NCI-H2107 (cell line): ENCODE measurements around the gene LRRTM3.

Source experiments
- DNase-seq: peaks from one replicate; lab custom pipeline; 2025; lab: John Stamatoyannopoulos, UW

Gene LRRTM3

DNA sequence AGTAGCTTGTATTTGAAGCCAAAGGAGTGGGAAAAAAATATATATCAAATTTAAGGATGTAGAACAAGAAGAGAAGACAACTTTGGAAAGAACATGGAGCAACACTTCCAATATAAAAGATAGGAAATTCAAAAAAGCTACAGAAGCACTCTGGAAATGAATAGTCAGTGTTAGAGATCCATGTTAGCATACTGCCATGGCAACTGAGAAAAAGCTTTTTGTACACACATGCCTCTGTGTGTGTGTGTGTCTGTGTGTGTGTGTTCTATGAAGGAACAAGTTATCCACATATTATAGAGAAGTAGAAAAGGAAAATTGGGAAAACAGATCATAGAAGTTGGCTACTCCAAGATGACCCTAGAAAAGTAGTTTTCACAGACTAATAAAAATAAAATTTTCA, 96.3 kb downstream of the LRRTM3 start:
- DNase-seq, result no peak

DNA sequence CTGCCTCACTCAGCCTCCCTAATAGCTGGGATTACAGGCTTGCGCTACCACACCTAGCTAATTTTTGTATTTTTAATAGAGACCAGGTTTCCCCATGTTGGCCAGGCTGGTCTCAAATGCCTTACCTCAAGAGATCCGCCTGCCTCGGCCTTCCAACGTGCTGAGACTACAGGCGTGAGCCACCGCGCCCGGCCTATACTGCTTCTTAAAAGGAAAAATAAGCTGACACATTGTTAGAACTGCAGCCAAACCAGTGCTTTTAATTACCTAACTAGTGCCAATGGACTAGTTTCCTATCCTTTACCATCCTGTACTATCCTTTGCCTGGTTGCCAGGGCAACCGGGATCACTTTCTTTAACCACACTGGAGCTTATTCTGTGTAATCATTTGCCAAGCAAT, 108.0 kb downstream of the LRRTM3 start:
- DNase-seq, result no peak

GRCh38 chr10:67036808-67037207, 111.0 kb downstream of the LRRTM3 start:
- DNase-seq, result no peak

GRCh38 chr10:67043041-67043440, 117.2 kb downstream of the LRRTM3 start:
- DNase-seq, result no peak

GRCh38 chr10:67045404-67045803, 119.6 kb downstream of the LRRTM3 start:
- DNase-seq, result no peak

DNA sequence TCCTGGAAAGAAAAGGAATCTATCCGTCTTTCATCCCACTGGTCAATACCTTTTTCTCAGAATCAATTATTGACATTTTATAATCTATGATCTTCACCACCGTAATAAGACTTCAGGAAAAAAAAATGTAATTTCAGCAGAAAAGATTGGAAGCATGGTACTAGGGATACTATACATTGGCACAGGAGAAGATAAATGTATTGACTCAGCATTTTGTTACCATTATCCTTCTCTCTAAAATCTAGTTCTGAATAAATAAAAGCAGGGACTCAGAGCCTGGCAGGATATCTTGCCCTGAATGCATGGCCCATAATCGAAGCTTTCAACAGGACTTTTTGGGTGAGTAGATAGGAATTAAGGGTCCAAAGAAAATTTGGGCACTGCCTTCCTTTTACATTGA, 120.7 kb downstream of the LRRTM3 start:
- DNase-seq, result no peak

DNA sequence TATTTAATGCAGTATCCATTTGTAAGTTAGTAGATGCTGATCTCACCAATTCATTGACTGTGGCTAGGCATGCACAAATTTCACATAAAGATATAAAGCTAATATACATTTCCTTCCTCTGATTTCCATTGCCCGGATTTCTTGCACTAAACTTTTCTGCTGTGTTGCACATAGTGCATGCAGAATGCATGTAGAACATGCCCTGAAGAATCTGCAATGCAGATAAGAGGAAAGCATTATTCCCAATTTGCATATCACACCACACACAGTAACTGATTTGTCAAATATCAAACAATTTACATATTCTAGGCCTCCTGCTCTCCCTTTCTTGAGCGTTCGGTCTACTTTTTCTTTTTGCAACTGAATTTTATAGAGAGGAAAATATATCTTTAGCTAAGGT, 124.2 kb downstream of the LRRTM3 start:
- DNase-seq, result no peak

GRCh38 chr10:67050415-67050814, 124.6 kb downstream of the LRRTM3 start:
- DNase-seq, result no peak

DNA sequence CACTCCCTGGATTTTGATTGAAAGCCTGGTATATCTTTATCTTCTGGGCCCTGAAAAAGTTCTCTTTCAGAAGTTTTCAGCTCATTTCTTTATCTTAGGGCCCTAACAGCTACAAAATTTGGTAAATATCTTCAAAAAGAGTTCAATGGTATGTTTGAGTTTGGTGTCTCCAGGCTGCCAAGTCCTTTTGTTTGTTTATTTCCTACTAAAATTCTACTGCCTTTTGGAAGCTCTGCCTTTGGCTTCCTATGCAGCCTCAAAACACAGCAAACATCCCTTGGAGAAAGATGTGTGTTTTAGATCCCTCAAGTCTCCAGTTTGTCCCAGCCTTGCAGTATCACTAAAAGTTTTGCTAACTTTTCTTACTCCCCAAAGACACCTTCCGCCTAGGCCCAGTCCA, 146.8 kb downstream of the LRRTM3 start:
- no peak for DNase-seq

GRCh38 chr10:67075491-67075971, 149.7 kb downstream of the LRRTM3 start:
- DNase-seq, result no peak

- DNase-seq, result no peak
These were observed 150.3 kb downstream of the LRRTM3 start for GRCh38 chr10:67076144-67076543.

DNA sequence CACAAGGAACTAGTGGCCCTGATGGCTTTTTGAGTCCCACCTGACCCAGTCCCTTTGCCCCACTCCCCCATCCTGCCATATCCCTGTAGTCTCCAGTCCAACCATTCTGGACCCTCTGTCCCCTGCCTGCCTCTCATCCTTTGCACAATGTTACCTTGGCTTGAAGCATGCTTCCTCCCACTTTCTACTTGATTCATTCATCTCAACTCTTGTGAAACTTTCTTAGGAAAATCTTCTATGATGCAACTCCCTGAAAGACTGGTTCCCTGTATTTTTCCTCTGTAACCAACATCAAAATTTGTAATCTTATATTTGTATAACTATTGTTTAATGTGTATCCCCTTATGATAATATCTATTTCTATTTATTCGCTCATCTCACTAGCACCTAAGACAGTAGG, 151.5 kb downstream of the LRRTM3 start:
- DNase-seq, result no peak

DNA sequence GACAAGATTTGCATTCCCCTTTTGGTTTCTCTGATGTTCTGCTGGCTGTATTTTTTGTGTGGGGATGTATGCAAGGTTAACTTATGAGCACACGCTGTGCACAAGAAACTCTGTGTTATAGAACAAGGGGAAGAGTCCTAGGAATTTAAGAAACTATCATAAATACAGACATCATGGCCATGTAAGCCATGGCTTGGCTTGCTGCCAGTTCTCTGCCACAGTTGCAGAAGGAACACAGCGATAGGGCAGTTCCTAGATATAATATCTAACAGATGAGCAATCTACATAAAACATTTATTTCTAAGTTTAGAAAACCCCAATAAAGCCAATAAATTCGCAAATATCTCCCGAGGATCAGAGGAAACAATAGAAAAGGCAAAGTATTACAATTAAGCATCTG, 153.3 kb downstream of the LRRTM3 start:
- no peak for DNase-seq

GRCh38 chr10:67086327-67087134, 160.7 kb downstream of the LRRTM3 start:
- DNase-seq, result no peak

- DNase-seq, result no peak
These were observed 161.2 kb downstream of the LRRTM3 start for GRCh38 chr10:67087135-67087425.

DNA sequence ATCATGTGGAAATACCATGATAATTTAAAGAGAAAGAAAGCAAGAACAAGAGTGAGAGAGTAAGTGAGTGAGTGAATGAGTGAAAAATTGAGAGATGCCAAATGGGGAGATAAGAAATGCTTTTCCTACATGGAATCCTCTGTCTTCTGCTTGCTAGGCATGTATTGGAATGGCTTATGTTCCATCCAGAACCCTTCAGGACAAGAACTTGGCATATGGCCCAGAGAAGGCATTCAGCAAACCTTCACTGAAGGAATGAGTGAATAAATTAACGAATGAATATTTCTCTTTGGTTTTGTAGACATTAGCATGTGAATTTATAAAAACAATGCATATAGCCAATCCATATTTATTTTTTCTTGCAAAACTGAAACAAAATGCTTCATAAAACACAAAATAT, 162.2 kb downstream of the LRRTM3 start:
- no peak for DNase-seq

DNA sequence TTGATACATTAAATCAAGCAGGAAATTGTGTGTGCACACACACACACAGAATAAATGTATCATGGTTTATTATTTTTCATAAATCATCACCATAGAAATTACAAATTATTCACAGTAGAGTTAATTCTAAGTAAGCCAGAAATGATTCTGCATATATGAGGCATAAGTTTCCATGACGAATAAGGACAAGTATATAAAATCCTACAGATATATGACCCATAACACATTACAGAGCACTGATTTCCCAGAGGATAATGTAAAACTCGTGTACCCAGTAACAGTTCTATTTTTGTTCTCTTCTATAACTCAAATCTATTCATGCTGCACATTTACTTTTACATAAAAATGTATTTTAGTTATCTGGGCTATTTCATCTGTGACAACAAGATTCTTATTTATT, 169.7 kb downstream of the LRRTM3 start:
- no peak for DNase-seq

DNA sequence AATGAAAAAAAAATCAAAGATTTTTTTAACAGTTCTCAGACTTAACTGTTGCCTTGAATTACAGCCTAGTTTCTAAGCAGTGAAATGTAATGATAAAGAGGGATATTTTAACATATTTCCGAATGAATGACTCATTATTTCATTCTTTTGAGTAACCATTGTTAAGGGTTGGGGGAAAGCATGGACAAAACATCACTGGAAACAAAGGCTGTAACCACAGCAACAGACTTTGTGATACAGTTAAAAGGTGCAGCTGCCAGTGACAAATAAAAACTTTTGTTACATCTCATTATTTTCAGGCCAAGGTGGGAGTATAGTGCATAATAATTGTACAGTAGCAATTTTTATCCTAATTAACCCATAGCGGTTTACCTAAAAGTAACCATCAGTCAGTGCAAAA, 172.6 kb downstream of the LRRTM3 start:
- no peak for DNase-seq

DNA sequence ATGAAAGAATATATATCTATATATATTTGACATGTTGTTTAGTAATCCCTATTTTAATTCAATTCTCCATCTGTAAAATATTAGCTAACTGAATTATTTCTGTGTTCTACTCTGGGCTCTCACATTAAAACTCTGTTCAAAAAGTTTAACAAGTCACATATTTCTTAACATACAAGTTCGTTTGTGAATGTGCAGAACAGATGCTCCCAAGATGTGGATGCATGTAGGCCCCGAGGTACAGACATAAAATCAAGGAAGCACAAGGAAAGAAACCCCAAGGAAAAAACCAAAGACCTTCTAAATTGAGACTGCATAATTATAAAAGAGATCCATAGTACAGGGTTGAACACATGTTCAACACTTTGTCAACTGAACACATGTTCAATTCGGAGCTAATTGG, 175.1 kb downstream of the LRRTM3 start:
- no peak for DNase-seq

GRCh38 chr10:67107670-67108069, 181.8 kb downstream of the LRRTM3 start:
- DNase-seq, result no peak

DNA sequence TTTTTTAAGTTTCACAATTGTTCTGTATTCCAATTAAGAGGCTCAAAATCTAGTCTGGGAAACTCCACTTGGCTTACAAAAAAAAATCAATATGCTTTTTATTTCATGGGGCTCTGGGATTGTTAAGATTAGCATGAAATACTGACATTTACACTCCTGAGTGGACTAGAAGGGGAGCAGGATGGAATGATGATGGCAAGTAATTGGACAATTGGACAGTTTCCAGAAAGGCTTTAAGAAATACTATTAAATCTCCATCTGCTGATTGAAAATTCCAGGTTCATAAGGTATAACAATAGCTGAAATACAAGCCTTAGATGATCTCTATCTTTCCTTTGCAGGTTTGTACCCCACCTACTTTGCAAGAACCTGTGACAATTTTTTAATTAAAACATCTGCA, 184.4 kb downstream of the LRRTM3 start:
- no peak for DNase-seq

GRCh38 chr10:67112765-67113164, 186.9 kb downstream of the LRRTM3 start:
- DNase-seq, result no peak

GRCh38 chr10:67114945-67115344, 189.1 kb downstream of the LRRTM3 start:
- DNase-seq, result no peak

- DNase-seq, result no peak
These were observed 190.1 kb downstream of the LRRTM3 start for GRCh38 chr10:67115972-67116371.
